Activated CD4-positive, CD25-positive, alpha-beta regulatory T cell treated with anti-CD3 and anti-CD28 coated beads, Interleukin-2, amount 50 U/mL, for 72 hours (primary cell): ENCODE data around the gene TRIO.

ENCODE experiments used
- DNase-seq: peaks from one replicate; pipeline ENCODE4 v3.0.0; 2021

TRIO gene

GRCh38 chr5:14308384-14309154 lies 165.4 kb downstream of the TRIO start:
- DNase-seq = no peak

GRCh38 chr5:14309199-14309598 lies 166.1 kb downstream of the TRIO start:
- no peak for DNase-seq

- DNase-seq = no peak
These were observed 166.9 kb downstream of the TRIO start for GRCh38 chr5:14309878-14310531.

GRCh38 chr5:14310901-14311300 lies 167.8 kb downstream of the TRIO start:
- no peak for DNase-seq

- DNase-seq = no peak
These were observed 171.0 kb downstream of the TRIO start for GRCh38 chr5:14313986-14314690.

GRCh38 chr5:14316471-14316870 lies 173.3 kb downstream of the TRIO start:
- DNase-seq = no peak

GRCh38 chr5:14319102-14319501 lies 176.0 kb downstream of the TRIO start:
- no peak for DNase-seq

GRCh38 chr5:14321936-14322335 lies 178.8 kb downstream of the TRIO start:
- DNase-seq = no peak

GRCh38 chr5:14322437-14323187 lies 179.5 kb downstream of the TRIO start:
- DNase-seq = no peak

GRCh38 chr5:14323466-14323865 lies 180.3 kb downstream of the TRIO start:
- DNase-seq = no peak

- no peak for DNase-seq
These were observed 182.2 kb downstream of the TRIO start for GRCh38 chr5:14325369-14325768.

- no peak for DNase-seq
These were observed 183.1 kb downstream of the TRIO start for GRCh38 chr5:14326035-14326903.

GRCh38 chr5:14327624-14328023 lies 184.5 kb downstream of the TRIO start:
- DNase-seq = no peak

GRCh38 chr5:14328144-14328543 lies 185.0 kb downstream of the TRIO start:
- DNase-seq = no peak

GRCh38 chr5:14330291-14330690 lies 187.1 kb downstream of the TRIO start:
- no peak for DNase-seq

GRCh38 chr5:14330729-14331385 lies 187.7 kb downstream of the TRIO start:
- DNase-seq = no peak

- no peak for DNase-seq
These were observed 188.2 kb downstream of the TRIO start for GRCh38 chr5:14331386-14331781.

- no peak for DNase-seq
These were observed 189.0 kb downstream of the TRIO start for GRCh38 chr5:14332038-14332631.

- DNase-seq = no peak
These were observed 189.6 kb downstream of the TRIO start for GRCh38 chr5:14332746-14333145.

GRCh38 chr5:14337593-14337992 lies 194.5 kb downstream of the TRIO start:
- no peak for DNase-seq

GRCh38 chr5:14339468-14339867 lies 196.3 kb downstream of the TRIO start:
- no peak for DNase-seq
